GM12878 (cell line): ENCODE results near the gene SLC22A4. TPM values are rescaled to one million over a fixed set of nuclear protein-coding genes. Genes with fewer than 3 reads are reported as not detected.

Source experiments
- ATF2 ChIP-seq: IDR thresholded peaks from 2 replicates; pipeline ENCODE4 v1.6.1; 2012; ENCODE audit warnings: low read length, inconsistent platforms
- CREB1 ChIP-seq: IDR thresholded peaks from 2 replicates; pipeline ENCODE4 v1.6.1; 2012; ENCODE audit warnings: low read depth, mild to moderate bottlenecking, inconsistent platforms
- EP300 ChIP-seq, 2 experiments: fragments of 150-350 bp in 1 of 2; IDR thresholded peaks; 2 replicates each; pipeline ENCODE4 v1.6.1; 2011 to 2012; ENCODE audit warnings: low read depth in 2 of 2, low read length in 2 of 2, borderline replicate concordance in 1 of 2, improper control_type of control experiment in 1 of 2, inconsistent platforms in 1 of 2; ENCODE audit not compliant: control insufficient read depth in 1 of 2
- FOXK2 ChIP-seq: fragments of 450-650 bp; IDR thresholded peaks from 2 replicates; pipeline ENCODE4 v1.6.1; 2017; ENCODE audit warnings: mild to moderate bottlenecking, moderate library complexity
- JUND ChIP-seq: IDR thresholded peaks from 2 replicates; pipeline ENCODE4 v1.6.1; 2012; ENCODE audit warnings: low read depth, mild to moderate bottlenecking, low read length, improper control_type of control experiment, moderate library complexity
- NFIC ChIP-seq: IDR thresholded peaks from 2 replicates; pipeline ENCODE4 v1.6.1; 2012; ENCODE audit warnings: low read depth, mild to moderate bottlenecking, inconsistent platforms, low read length, moderate library complexity
- NFXL1 ChIP-seq: fragments of 450-650 bp; IDR thresholded peaks from 2 replicates; pipeline ENCODE4 v1.6.1; 2017; ENCODE audit warnings: antibody characterized with exemption, mild to moderate bottlenecking, borderline replicate concordance
- RAD51 ChIP-seq: fragments of 450-650 bp; IDR thresholded peaks from 2 replicates; pipeline ENCODE4 v1.6.1; 2016; ENCODE audit warnings: moderate library complexity, mild to moderate bottlenecking, inconsistent platforms
- ZNF24 ChIP-seq: fragments of 450-650 bp; IDR thresholded peaks from 2 replicates; pipeline ENCODE4 v1.6.1; 2017; ENCODE audit warnings: antibody characterized with exemption, mild to moderate bottlenecking
- polyA plus RNA-seq, 11 experiments: library from polyadenylated mRNA; depleted of rRNA in 4 of 11; unstranded in 6 of 11; stranded (reverse) in 5 of 11; fragments of >200 nt; fragmentation: Nextera tagmentation in 4 of 11; fragmentation: Illumina TruSeq in 1 of 11; extraction: Ambion mirVana in 4 of 11; extraction: Trizol in 1 of 11; gene quantifications; 1 replicate in 1 of 11; 2 replicates in 10 of 11; pipeline versions ENCODE4 v1.2.1 to v1.2.3, GENCODE V29; 2011 to 2016; ENCODE audit warnings: inconsistent platforms in 2 of 11, missing spikeins in 2 of 11, low read depth in 1 of 11
- total RNA-seq, 4 experiments: library from RNA; depleted of rRNA in 3 of 4; stranded (reverse); fragments of >200 nt in 3 of 4; fragmentation: Illumina TruSeq in 1 of 4; extraction: Trizol in 1 of 4; gene quantifications; 2 replicates each; pipeline versions ENCODE4 v1.2.1 to v1.2.3, GENCODE V29; 2013 to 2021
- TF ChIP-seq, protein P1 (sequence below): fragments of 450-650 bp; IDR thresholded peaks from 2 replicates; pipeline ENCODE4 v1.6.1; 2017; ENCODE audit warnings: mild to moderate bottlenecking
- TF ChIP-seq, protein P2 (sequence below): fragments of 450-650 bp; IDR thresholded peaks from 2 replicates; pipeline ENCODE4 v1.6.1; 2018; ENCODE audit warnings: borderline replicate concordance, mild to moderate bottlenecking; ENCODE audit not compliant: partially characterized antibody
- TF ChIP-seq, protein P3 (sequence below): IDR thresholded peaks from 2 replicates; pipeline ENCODE4 v1.6.1; 2011; ENCODE audit warnings: low read depth, low read length, improper control_type of control experiment, borderline replicate concordance

SLC22A4 gene
- total and polyA plus RNA-seq, 10 of the 15 experiments (the other 5 are each of a cell fraction or from before 2014, with no cell fraction given) = 0.04 to 0.61 (median 0.10) TPM; not detected in 2

GRCh38 chr5:132319975-132320374, 25.8 kb downstream of the SLC22A4 start (continued):
- TF ChIP-seq, protein P1, sequence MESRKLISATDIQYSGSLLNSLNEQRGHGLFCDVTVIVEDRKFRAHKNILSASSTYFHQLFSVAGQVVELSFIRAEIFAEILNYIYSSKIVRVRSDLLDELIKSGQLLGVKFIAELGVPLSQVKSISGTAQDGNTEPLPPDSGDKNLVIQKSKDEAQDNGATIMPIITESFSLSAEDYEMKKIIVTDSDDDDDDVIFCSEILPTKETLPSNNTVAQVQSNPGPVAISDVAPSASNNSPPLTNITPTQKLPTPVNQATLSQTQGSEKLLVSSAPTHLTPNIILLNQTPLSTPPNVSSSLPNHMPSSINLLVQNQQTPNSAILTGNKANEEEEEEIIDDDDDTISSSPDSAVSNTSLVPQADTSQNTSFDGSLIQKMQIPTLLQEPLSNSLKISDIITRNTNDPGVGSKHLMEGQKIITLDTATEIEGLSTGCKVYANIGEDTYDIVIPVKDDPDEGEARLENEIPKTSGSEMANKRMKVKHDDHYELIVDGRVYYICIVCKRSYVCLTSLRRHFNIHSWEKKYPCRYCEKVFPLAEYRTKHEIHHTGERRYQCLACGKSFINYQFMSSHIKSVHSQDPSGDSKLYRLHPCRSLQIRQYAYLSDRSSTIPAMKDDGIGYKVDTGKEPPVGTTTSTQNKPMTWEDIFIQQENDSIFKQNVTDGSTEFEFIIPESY = no peak
- TF ChIP-seq JUND = no peak
- TF ChIP-seq, protein P2, sequence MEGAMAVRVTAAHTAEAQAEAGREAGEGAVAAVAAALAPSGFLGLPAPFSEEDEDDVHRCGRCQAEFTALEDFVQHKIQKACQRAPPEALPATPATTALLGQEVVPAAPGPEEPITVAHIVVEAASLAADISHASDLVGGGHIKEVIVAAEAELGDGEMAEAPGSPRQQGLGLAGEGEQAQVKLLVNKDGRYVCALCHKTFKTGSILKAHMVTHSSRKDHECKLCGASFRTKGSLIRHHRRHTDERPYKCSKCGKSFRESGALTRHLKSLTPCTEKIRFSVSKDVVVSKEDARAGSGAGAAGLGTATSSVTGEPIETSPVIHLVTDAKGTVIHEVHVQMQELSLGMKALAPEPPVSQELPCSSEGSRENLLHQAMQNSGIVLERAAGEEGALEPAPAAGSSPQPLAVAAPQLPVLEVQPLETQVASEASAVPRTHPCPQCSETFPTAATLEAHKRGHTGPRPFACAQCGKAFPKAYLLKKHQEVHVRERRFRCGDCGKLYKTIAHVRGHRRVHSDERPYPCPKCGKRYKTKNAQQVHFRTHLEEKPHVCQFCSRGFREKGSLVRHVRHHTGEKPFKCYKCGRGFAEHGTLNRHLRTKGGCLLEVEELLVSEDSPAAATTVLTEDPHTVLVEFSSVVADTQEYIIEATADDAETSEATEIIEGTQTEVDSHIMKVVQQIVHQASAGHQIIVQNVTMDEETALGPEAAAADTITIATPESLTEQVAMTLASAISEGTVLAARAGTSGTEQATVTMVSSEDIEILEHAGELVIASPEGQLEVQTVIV = no peak
- TF ChIP-seq RAD51 = no peak
- TF ChIP-seq CREB1 = no peak
- TF ChIP-seq, protein P3, sequence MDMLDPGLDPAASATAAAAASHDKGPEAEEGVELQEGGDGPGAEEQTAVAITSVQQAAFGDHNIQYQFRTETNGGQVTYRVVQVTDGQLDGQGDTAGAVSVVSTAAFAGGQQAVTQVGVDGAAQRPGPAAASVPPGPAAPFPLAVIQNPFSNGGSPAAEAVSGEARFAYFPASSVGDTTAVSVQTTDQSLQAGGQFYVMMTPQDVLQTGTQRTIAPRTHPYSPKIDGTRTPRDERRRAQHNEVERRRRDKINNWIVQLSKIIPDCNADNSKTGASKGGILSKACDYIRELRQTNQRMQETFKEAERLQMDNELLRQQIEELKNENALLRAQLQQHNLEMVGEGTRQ = no peak
- no peak for TF ChIP-seq NFXL1
- no peak for TF ChIP-seq ATF2
- TF ChIP-seq NFIC = no peak
- TF ChIP-seq FOXK2 = no peak
- no peak for TF ChIP-seq EP300 (IDR thresholded peaks at IDR 0.05; ENCODE audit: borderline replicate concordance in 1 of 2, control insufficient read depth in 1 of 2, low read depth in 2 of 2, low read length in 2 of 2)
- TF ChIP-seq ZNF24 = no peak
- TF ChIP-seq, all 136 proteins: peak for 0
